ENCODE data around the gene FXYD3. TPM values are rescaled to one million over a fixed set of nuclear protein-coding genes. Genes with fewer than 3 reads are reported as not detected.
"Not testable (repeated sequence)": the region's sequence is repeated elsewhere in the genome, so short reads cannot be mapped to it uniquely, and the experiment has no call there.

FXYD3 gene
- total and polyA plus RNA-seq, 7 experiments from 2014 or later, result not detected

- DNase-seq (no peak), ATAC-seq (peak; percentile 6)
- Histone ChIP-seq H3K9me3 (ENCODE audit: control insufficient read depth in 2 of 3, low read length in 3 of 3) (no peaks in the 10 kb centered on the region), H3K4me1 (ENCODE audit: control insufficient read depth in 2 of 2, insufficient read depth in 2 of 2, low read length in 2 of 2) (no peaks in the 10 kb centered on the region), H3K27me3 (ENCODE audit: control insufficient read depth in 2 of 2, insufficient read depth in 2 of 2, low read length in 2 of 2) (no peaks in the 10 kb centered on the region), H3K4me3 (ENCODE audit: low read length) (no peak overlapping the region), H3K36me3 (ENCODE audit: control insufficient read depth in 2 of 3, insufficient read depth in 3 of 3, low read length in 3 of 3) (no peaks in the 10 kb centered on the region), H3K27ac (ENCODE audit: low read depth, low read length) (no peak overlapping the region)
- Mint-ChIP-seq H3K27ac (no peak overlapping the region), H3K27me3 (no peaks in the 10 kb centered on the region), H3K4me1 (no peaks in the 10 kb centered on the region), H3K4me3 (no peak overlapping the region), H3K36me3 (no peaks in the 10 kb centered on the region), H3K9me3 (peaks cover 0 to 2% (median 0%) of the 10 kb centered on the region in 11 donors)
- ChIA-PET POLR2A (no interaction called here), CTCF (no interaction called here)
- intact Hi-C loops (cut with micrococcal nuclease), result loop anchor here in 1 of 2 donors (10.0 kb wide), 1 partner anchor 54 kb away; the partner anchor contains the start of gene HPN
Measured at GRCh38 chr19:35098413-35099049, 17.1 kb upstream of the FXYD3 start.

- H3K36me3 ChIP-seq (ENCODE audit: control insufficient read depth in 2 of 3, insufficient read depth in 3 of 3, low read length in 3 of 3), result no peaks in the 10 kb centered on the region
- H3K27ac ChIP-seq (ENCODE audit: low read depth, low read length), result no peak overlapping the region
- intact Hi-C loops (cut with micrococcal nuclease), result loop anchor here in 1 of 2 donors (10.0 kb wide), 1 partner anchor 55 kb away; the partner anchor contains the start of gene HPN
- H3K27me3 Mint-ChIP-seq, result no peaks in the 10 kb centered on the region
- no peaks in the 10 kb centered on the region for H3K36me3 Mint-ChIP-seq
- peaks cover 0 to 2% (median 0%) of the 10 kb centered on the region in 11 donors for H3K9me3 Mint-ChIP-seq
- H3K4me1 Mint-ChIP-seq, result no peaks in the 10 kb centered on the region
- no peaks in the 10 kb centered on the region for H3K9me3 ChIP-seq (ENCODE audit: control insufficient read depth in 2 of 3, low read length in 3 of 3)
- ChIA-PET CTCF (no interaction called here), POLR2A (no interaction called here)
- no peak overlapping the region for H3K4me3 Mint-ChIP-seq
- H3K27ac Mint-ChIP-seq, result no peak overlapping the region
- no peak overlapping the region for H3K4me3 ChIP-seq (ENCODE audit: low read length)
- DNase-seq, result no peak
- no peaks in the 10 kb centered on the region for H3K27me3 ChIP-seq (ENCODE audit: control insufficient read depth in 2 of 2, insufficient read depth in 2 of 2, low read length in 2 of 2)
- H3K4me1 ChIP-seq (ENCODE audit: control insufficient read depth in 2 of 2, insufficient read depth in 2 of 2, low read length in 2 of 2), result no peaks in the 10 kb centered on the region
- ATAC-seq, result peak; percentile 8
Measured at GRCh38 chr19:35099155-35099896, 16.3 kb upstream of the FXYD3 start.

GRCh38 chr19:35099897-35100275 is 15.7 kb upstream of the FXYD3 start:
- H3K36me3 ChIP-seq (ENCODE audit: control insufficient read depth in 2 of 3, insufficient read depth in 3 of 3, low read length in 3 of 3), result no peaks in the 10 kb centered on the region
- Mint-ChIP-seq H3K27me3 (no peaks in the 10 kb centered on the region), H3K4me1 (no peaks in the 10 kb centered on the region), H3K4me3 (no peak overlapping the region), H3K27ac (no peak overlapping the region), H3K9me3 (peaks cover 0 to 2% (median 0%) of the 10 kb centered on the region in 11 donors), H3K36me3 (no peaks in the 10 kb centered on the region)
- H3K9me3 ChIP-seq (ENCODE audit: control insufficient read depth in 2 of 3, low read length in 3 of 3), result no peaks in the 10 kb centered on the region
- ATAC-seq, result no peak
- ChIA-PET POLR2A (no interaction called here), CTCF (no interaction called here)
- H3K4me1 ChIP-seq (ENCODE audit: control insufficient read depth in 2 of 2, insufficient read depth in 2 of 2, low read length in 2 of 2), result no peaks in the 10 kb centered on the region
- intact Hi-C loops (cut with micrococcal nuclease), result loop anchor here in 1 of 2 donors (10.0 kb wide), 1 partner anchor 55 kb away; the partner anchor contains the start of gene HPN
- no peak overlapping the region for H3K4me3 ChIP-seq (ENCODE audit: low read length)
- DNase-seq, result no peak
- no peaks in the 10 kb centered on the region for H3K27me3 ChIP-seq (ENCODE audit: control insufficient read depth in 2 of 2, insufficient read depth in 2 of 2, low read length in 2 of 2)
- no peak overlapping the region for H3K27ac ChIP-seq (ENCODE audit: low read depth, low read length)

GRCh38 chr19:35100588-35101533 is 14.8 kb upstream of the FXYD3 start:
- H3K27me3 Mint-ChIP-seq, result no peaks in the 10 kb centered on the region
- POLR2A ChIA-PET, result no interaction called here
- no peak for ATAC-seq

GRCh38 chr19:35101949-35102348 is 13.7 kb upstream of the FXYD3 start:
- H3K9me3 Mint-ChIP-seq; H3K27me3 ChIP-seq (ENCODE audit: control insufficient read depth in 2 of 2, insufficient read depth in 2 of 2, low read length in 2 of 2); CTCF ChIA-PET; H3K36me3 ChIP-seq (ENCODE audit: control insufficient read depth in 2 of 3, insufficient read depth in 3 of 3, low read length in 3 of 3); H3K36me3 Mint-ChIP-seq; H3K27ac Mint-ChIP-seq; H3K4me1 Mint-ChIP-seq; H3K9me3 ChIP-seq (ENCODE audit: control insufficient read depth in 2 of 3, low read length in 3 of 3); H3K4me1 ChIP-seq (ENCODE audit: control insufficient read depth in 2 of 2, insufficient read depth in 2 of 2, low read length in 2 of 2); H3K27ac ChIP-seq (ENCODE audit: low read depth, low read length); H3K27me3 Mint-ChIP-seq; H3K4me3 ChIP-seq (ENCODE audit: low read length); H3K4me3 Mint-ChIP-seq; intact Hi-C loops (cut with micrococcal nuclease); DNase-seq; ATAC-seq: not testable (repeated sequence)
- POLR2A ChIA-PET, result interaction anchor here (0.8 kb wide), 1 partner anchor 22 kb away, joined by 3 read pairs; no protein-coding TSS in a partner anchor

More at GRCh38 chr19:35100588-35101533, 14.8 kb upstream of the FXYD3 start:
- no peaks in the 10 kb centered on the region for H3K4me1 Mint-ChIP-seq
- no peaks in the 10 kb centered on the region for H3K27me3 ChIP-seq (ENCODE audit: control insufficient read depth in 2 of 2, insufficient read depth in 2 of 2, low read length in 2 of 2)
- H3K27ac ChIP-seq (ENCODE audit: low read depth, low read length), result no peak overlapping the region
- no peak overlapping the region for H3K4me3 ChIP-seq (ENCODE audit: low read length)
- H3K27ac Mint-ChIP-seq, result no peak overlapping the region
- CTCF ChIA-PET, result no interaction called here
- H3K9me3 ChIP-seq (ENCODE audit: control insufficient read depth in 2 of 3, low read length in 3 of 3), result no peaks in the 10 kb centered on the region
- peaks cover 0 to 2% (median 0%) of the 10 kb centered on the region in 11 donors for H3K9me3 Mint-ChIP-seq
- intact Hi-C loops (cut with micrococcal nuclease), result no loop called here
- H3K36me3 Mint-ChIP-seq, result no peaks in the 10 kb centered on the region
- no peaks in the 10 kb centered on the region for H3K36me3 ChIP-seq (ENCODE audit: control insufficient read depth in 2 of 3, insufficient read depth in 3 of 3, low read length in 3 of 3)
- no peak overlapping the region for H3K4me3 Mint-ChIP-seq
- no peak for DNase-seq
- H3K4me1 ChIP-seq (ENCODE audit: control insufficient read depth in 2 of 2, insufficient read depth in 2 of 2, low read length in 2 of 2), result no peaks in the 10 kb centered on the region

- H3K27me3 Mint-ChIP-seq; H3K27me3 ChIP-seq (ENCODE audit: control insufficient read depth in 2 of 2, insufficient read depth in 2 of 2, low read length in 2 of 2); POLR2A ChIA-PET; DNase-seq; H3K36me3 ChIP-seq (ENCODE audit: control insufficient read depth in 2 of 3, insufficient read depth in 3 of 3, low read length in 3 of 3); CTCF ChIA-PET; H3K4me3 Mint-ChIP-seq; H3K36me3 Mint-ChIP-seq; H3K9me3 ChIP-seq (ENCODE audit: control insufficient read depth in 2 of 3, low read length in 3 of 3); H3K4me1 Mint-ChIP-seq; H3K4me1 ChIP-seq (ENCODE audit: control insufficient read depth in 2 of 2, insufficient read depth in 2 of 2, low read length in 2 of 2); intact Hi-C loops (cut with micrococcal nuclease); ATAC-seq; H3K4me3 ChIP-seq (ENCODE audit: low read length); H3K9me3 Mint-ChIP-seq; H3K27ac ChIP-seq (ENCODE audit: low read depth, low read length): not testable (repeated sequence)
- peak overlapping the region in 1 of 9 donors; percentile 37 for H3K27ac Mint-ChIP-seq
Measured at GRCh38 chr19:35103614-35104013, 12.0 kb upstream of the FXYD3 start.
